DMS53 (cell line): Measurements from ENCODE around the gene CGN.

Experiments used
- DNase-seq: peaks from one replicate; lab custom pipeline; 2025; lab: John Stamatoyannopoulos, UW

Gene CGN

DNA sequence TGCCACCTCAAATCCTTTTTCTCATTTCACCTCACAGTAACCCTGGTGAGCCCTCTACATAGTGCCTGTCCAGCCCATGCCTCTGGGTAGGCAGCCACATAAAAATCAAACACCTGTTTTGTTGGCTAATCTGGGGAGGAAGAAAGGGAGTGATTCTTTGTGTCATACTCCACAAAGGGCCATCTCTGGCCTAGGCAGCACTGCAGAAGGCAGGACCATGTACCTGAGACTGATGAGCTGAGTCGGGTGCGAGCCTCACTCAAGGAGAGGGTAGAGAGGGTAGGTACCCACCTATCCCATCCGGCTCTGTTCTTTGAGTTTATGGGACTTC is 36.7 kb downstream of the CGN start:
- no peak for DNase-seq

DNA sequence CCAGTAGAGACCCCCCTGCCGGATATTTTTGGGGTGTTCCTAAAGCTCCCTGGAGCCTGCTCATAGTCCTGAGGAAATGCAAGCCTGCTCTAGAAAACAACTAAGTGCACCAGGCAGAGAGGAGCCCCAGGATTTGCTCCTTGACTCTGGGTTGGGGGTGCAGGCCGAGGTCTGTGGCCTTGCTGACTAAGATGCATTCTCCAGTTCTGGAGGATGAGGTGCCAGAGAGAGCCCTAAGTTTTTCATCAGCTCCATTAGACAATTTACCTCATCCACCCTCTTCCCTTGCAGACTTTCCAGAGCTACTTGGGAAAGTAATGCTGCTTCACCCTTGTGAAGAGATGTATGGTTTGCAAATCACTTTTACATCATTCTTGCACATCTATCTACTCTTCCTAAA is 38.0 kb downstream of the CGN start:
- DNase-seq: no peak

DNA sequence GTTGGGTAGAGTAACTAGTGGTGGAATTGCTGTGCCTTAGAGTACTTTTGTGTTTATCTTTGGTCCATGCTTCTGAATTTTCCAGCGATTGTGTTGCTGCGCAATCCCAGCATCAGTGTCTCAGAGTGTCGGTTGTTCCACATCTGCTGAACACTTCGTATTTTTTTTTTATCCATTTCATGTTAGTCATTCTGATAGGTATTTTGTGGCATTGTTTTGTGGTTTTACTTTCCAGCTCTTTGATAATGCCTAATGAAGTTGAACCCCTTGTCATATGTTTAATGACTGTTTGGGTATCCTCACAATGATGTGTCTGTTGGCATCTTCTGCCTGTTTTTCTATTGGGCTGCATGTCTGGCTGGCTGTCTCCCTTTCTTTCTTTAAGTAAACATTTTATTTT is 42.5 kb downstream of the CGN start:
- DNase-seq: no peak

- DNase-seq: no peak
Observed at GRCh38 chr1:151556052-151556451, 44.9 kb downstream of the CGN start.

- no peak for DNase-seq
Observed at GRCh38 chr1:151562661-151563060, 51.5 kb downstream of the CGN start.

DNA sequence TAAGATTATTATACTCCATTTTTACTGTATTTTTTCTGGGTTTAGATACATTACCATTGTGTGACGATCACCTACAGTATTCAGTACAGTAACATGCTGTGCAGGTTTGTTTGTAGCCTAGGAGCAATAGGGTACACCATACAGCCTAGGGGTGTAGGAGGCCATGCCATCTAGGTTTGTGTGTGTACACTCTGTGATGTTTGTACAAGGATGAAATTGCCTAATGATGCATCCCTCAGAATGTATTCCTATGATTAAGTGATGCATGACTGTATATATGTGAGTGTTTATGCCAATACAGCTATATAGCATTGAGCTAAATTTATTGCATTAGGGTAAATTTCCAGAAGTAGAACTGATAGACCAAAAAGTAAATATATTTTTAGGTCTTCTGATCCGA is 52.2 kb downstream of the CGN start:
- DNase-seq: no peak

DNA sequence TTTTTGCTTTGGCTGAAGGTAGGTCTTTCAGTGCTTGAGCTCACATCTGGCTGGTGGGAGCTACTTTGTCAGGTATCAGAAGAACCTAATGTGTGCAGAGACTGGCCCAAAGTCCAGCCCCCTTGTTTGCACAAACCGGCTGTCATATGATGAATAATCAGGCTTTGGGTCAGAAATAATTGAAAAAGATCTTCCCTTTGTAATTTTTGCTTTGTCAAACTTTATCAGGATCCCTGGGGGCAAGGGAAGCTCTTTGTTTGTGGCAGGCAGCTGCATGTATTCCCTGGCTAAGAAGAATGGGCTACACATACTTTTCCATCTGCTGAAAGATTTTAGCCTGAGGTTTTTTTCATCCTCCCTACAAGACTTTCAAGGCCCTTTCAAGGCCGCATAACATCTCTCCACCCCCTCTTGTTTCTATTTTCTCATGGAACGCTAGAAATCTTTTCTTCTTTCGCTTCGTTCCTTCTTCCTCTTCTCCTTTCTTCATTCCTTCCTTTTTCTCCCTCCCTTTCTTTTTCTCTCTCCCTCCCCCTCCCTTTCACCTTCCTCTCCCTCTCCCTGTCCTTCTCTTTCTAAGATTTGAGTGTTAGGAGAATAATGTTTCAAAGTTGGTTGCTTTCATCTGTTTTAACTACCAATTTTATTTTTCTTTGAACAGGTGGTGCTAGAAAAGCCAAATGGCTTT is 54.5 kb downstream of the CGN start:
- DNase-seq: no peak

GRCh38 chr1:151568626-151569088 is 57.5 kb downstream of the CGN start:
- DNase-seq: no peak

- no peak for DNase-seq
Observed at GRCh38 chr1:151570819-151571218, 59.6 kb downstream of the CGN start.

GRCh38 chr1:151574575-151575529 is 63.7 kb downstream of the CGN start:
- no peak for DNase-seq

GRCh38 chr1:151577173-151577572 is 66.0 kb downstream of the CGN start:
- DNase-seq: no peak

DNA sequence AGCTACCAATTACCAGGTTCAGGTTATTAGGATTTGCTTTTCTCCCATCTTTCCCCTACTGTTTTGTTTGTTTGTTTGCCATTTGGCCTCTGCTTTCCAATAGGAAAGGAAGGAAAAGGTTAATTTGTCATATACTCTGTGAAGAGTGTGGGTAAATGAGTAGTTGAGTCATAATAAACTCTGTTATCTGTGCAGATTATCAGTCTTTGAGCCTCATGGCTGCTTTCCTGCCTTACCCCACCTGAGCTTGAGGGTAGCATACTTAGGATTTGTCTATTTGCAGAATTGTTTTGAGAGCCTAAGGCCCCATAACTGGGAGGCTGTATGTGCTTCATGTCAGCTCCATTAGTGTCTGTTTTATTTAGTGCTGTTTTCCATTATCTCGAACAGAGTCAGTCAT is 67.8 kb downstream of the CGN start:
- no peak for DNase-seq

DNA sequence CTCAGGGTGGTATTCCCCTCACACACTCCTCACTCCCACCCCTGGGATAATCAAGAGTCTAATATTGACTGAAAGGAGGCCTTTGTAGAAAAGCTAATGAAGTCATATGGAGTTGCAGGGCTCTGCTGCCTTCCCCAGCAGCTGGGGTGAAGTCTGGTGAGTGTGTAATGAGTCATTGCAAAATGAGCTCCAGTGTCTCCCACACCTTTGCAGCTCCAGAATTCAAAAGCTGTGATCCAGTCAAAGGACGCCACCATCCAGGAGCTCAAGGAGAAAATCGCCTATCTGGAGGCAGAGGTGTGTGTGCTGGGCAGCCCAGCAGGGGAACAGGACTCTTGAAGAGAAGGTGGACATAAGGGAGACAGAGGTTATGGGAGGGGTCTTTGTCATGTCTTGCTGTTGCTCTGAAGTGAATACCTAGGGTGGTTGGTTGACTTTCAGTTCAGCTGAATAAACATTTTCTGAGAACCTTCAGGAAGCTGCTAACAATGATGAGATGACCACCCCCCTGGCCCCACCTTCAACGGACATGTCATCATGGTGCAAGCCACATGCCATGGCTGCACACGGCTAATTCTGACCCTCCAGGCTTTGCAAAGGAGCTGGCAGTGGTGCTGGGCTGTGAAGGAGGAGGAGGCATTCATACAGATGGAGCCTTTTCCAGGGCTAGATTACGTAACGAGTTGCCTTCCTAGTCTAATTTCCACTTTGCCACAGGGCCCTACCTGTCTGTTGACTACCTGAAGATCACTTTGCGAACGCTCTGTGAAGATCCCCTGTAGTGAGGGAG is 68.4 kb downstream of the CGN start:
- no peak for DNase-seq

- DNase-seq: no peak
Observed at GRCh38 chr1:151581451-151581850, 70.3 kb downstream of the CGN start.

GRCh38 chr1:151581921-151582320 is 70.7 kb downstream of the CGN start:
- DNase-seq: no peak

- no peak for DNase-seq
Observed at GRCh38 chr1:151583796-151584195, 72.6 kb downstream of the CGN start.

DNA sequence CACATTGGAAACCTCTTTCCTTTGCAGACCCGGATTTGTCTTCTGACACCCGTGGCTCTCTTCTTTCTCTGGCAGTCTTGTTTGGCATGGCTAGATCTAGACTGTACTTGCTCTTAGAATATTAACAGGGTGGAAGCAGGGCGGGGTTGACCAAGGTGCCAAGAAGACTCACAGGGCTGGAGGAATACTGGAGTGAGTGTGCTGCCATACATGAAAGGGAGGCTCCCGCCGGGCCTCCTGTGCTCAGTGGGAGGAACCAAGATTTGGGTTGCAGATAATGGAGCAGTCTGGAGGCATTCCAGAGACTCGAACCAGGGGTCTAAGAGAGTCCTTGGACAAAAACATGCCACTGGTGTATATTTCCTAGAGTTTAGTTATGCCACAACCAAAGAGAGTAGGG is 73.1 kb downstream of the CGN start:
- no peak for DNase-seq

DNA sequence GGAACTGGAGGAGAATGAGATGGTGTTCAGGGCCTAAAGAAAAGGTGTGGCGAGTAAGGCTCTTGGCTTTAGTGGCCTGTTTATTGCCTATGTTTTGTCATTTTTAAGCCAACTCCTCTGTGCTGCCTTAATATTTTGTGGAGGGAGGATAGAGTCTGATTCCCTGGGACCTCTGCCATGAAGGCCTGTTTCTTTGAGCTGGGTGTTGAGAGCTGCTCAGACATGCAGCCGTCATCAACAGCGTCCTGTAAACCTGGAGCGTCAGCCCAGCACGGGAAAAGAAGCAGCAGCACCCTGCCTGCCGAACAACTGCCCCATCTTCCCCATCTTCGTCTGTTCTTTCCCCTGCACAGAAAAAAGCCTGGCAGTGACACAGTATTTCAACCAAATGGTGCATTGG is 73.6 kb downstream of the CGN start:
- DNase-seq: no peak

GRCh38 chr1:151585622-151586021 is 74.4 kb downstream of the CGN start:
- DNase-seq: peak; percentile 77
